Glutamatergic neuron (in vitro differentiated cells): Measurements from ENCODE around the gene COL6A2. TPM values are rescaled to one million over a fixed set of nuclear protein-coding genes. Genes with fewer than 3 reads are reported as not detected.

Experiments used
- DNase-seq: peaks from one replicate; pipeline ENCODE4 v3.0.0; 2022
- H3K27ac Mint-ChIP-seq: one replicate; pipeline ENCODE4 v1.8.0; 2020; ENCODE audit warnings: mild to moderate bottlenecking, mixed read lengths, inconsistent platforms; ENCODE audit not compliant: unreplicated experiment
- H3K27me3 Mint-ChIP-seq: one replicate; pipeline ENCODE4 v1.8.0; 2020; ENCODE audit warnings: mild to moderate bottlenecking, moderate library complexity, mixed read lengths, inconsistent platforms; ENCODE audit not compliant: unreplicated experiment
- H3K36me3 Mint-ChIP-seq: one replicate; pipeline ENCODE4 v1.8.0; 2020; ENCODE audit warnings: mild to moderate bottlenecking, mixed read lengths, inconsistent platforms; ENCODE audit not compliant: unreplicated experiment
- H3K4me1 Mint-ChIP-seq: one replicate; pipeline ENCODE4 v1.8.0; 2020; ENCODE audit warnings: mild to moderate bottlenecking, low read depth, mixed read lengths, inconsistent platforms; ENCODE audit not compliant: unreplicated experiment
- H3K4me3 Mint-ChIP-seq: one replicate; pipeline ENCODE4 v1.8.0; 2020; ENCODE audit warnings: mild to moderate bottlenecking, mixed read lengths, inconsistent platforms; ENCODE audit not compliant: unreplicated experiment
- H3K9me3 Mint-ChIP-seq: one replicate; pipeline ENCODE4 v1.8.0; 2020; ENCODE audit warnings: mild to moderate bottlenecking, moderate library complexity, mixed read lengths, inconsistent platforms; ENCODE audit not compliant: unreplicated experiment
- CTCF ChIP-seq: fragments of 200-600 bp; sonication (generic); IDR thresholded peaks from one replicate; pipeline ENCODE4 v1.5.0; 2021; ENCODE audit not compliant: partially characterized antibody, unreplicated experiment
- total RNA-seq: library from RNA; stranded (reverse); fragmentation: NEBNext Ultra II Directional; extraction: Animal tissue kit (Norgen Biotek cat#: 25700); gene quantifications from one replicate; pipeline ENCODE4 v1.2.1, GENCODE V29; 2021; ENCODE audit not compliant: unreplicated experiment

COL6A2 gene
- total RNA-seq, 1 donor from 2014 or later: 55.2 TPM

DNA sequence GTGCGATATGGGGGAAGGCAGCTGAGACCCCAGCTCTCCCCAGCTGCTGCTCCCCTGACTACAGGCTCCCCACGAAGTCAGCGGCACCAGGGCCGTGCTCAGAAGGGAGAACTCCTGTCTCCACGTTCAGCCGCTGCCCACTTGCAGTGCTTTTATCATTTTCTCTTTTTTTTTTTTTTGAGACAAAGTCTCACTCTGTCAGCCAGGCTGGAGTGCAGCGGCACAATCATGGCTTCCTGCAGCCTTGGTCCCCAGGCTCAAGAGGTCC, 58.4 kb downstream of the COL6A2 start:
- Mint-ChIP-seq H3K9me3 (peaks cover 13% of the 10 kb centered on the region), H3K4me1 (peaks cover 8% of the 10 kb centered on the region), H3K36me3 (no peaks in the 10 kb centered on the region), H3K27ac (no peak overlapping the region), H3K4me3 (no peak overlapping the region), H3K27me3 (peaks cover 6% of the 10 kb centered on the region)
- no peak for DNase-seq
- no peak for TF ChIP-seq CTCF

DNA sequence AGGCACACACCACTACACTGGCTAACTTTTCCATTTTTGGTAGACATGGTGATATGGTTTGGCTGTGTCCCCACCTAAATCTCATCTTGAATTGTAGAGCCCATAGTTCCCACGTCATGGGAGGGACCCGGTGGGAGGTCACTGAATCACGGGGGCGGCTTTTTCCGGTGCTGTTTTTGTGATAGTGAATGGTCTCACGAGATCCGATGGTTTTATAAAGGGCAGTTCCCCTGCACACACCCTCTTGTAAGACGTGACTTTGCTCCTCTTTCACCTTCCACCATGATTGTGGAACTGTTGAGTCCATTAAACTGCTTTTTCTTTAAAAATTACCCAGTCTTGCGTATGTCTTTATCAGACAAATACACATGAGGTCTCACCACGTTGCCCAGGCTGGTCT, 58.8 kb downstream of the COL6A2 start:
- Mint-ChIP-seq H3K4me1 (peaks cover 8% of the 10 kb centered on the region), H3K27me3 (peaks cover 6% of the 10 kb centered on the region), H3K4me3 (no peak overlapping the region), H3K27ac (no peak overlapping the region), H3K36me3 (no peaks in the 10 kb centered on the region), H3K9me3 (peaks cover 13% of the 10 kb centered on the region)
- no peak for TF ChIP-seq CTCF
- DNase-seq: peak; percentile 12

GRCh38 chr21:46157396-46157986, 59.6 kb downstream of the COL6A2 start:
- Mint-ChIP-seq H3K4me3 (no peak overlapping the region), H3K27ac (peak overlapping the region; percentile 80), H3K9me3 (peaks cover 10% of the 10 kb centered on the region), H3K27me3 (peaks cover 4% of the 10 kb centered on the region), H3K4me1 (peaks cover 8% of the 10 kb centered on the region), H3K36me3 (no peaks in the 10 kb centered on the region)
- no peak for DNase-seq
- no peak for TF ChIP-seq CTCF

GRCh38 chr21:46157987-46158451, 60.1 kb downstream of the COL6A2 start:
- DNase-seq: no peak
- peaks cover 8% of the 10 kb centered on the region for H3K4me1 Mint-ChIP-seq
- peak overlapping the region; percentile 80 for H3K27ac Mint-ChIP-seq
- H3K36me3 Mint-ChIP-seq: peaks cover 2% of the 10 kb centered on the region
- no peak for TF ChIP-seq CTCF
- no peak overlapping the region for H3K4me3 Mint-ChIP-seq
- H3K9me3 Mint-ChIP-seq: peaks cover 10% of the 10 kb centered on the region
- H3K27me3 Mint-ChIP-seq: peaks cover 4% of the 10 kb centered on the region

- TF ChIP-seq CTCF: no peak
- Mint-ChIP-seq H3K27ac (peak overlapping the region; percentile 80), H3K36me3 (peaks cover 7% of the 10 kb centered on the region), H3K4me1 (peaks cover 8% of the 10 kb centered on the region), H3K9me3 (peaks cover 12% of the 10 kb centered on the region), H3K27me3 (peaks cover 8% of the 10 kb centered on the region), H3K4me3 (no peak overlapping the region)
- no peak for DNase-seq
These were observed 60.9 kb downstream of the COL6A2 start for GRCh38 chr21:46158666-46159300.
